AG09309 (cell line): ENCODE data around the gene ARHGAP6.
A peak's percentile ranks its signal among the peaks of the same experiment; 100 is the strongest.

Source experiments
- DNase-seq: peaks from one replicate; pipeline ENCODE4 v3.0.0-alpha.2; 2010; ENCODE audit warnings: low read depth
- H3K4me3 ChIP-seq: 2 replicates; pipeline ENCODE4 v1.5.1; 2011; ENCODE audit warnings: mild to moderate bottlenecking, low read depth, low read length, moderate library complexity; ENCODE audit not compliant: control insufficient read depth
- CTCF ChIP-seq: IDR thresholded peaks from 2 replicates; pipeline ENCODE4 v1.5.1; 2011; ENCODE audit warnings: mild to moderate bottlenecking, low read depth, low read length, inconsistent platforms; ENCODE audit not compliant: insufficient read depth, control insufficient read depth; ENCODE audit errors: missing control alignments

Gene ARHGAP6

GRCh38 chrX:11329021-11329420, 336.7 kb downstream of the ARHGAP6 start:
- no peak overlapping the region for H3K4me3 ChIP-seq
- peak; percentile 17 for DNase-seq
- TF ChIP-seq CTCF: no peak

- no peak overlapping the region for H3K4me3 ChIP-seq
These were observed 337.6 kb downstream of the ARHGAP6 start for GRCh38 chrX:11328134-11328533.

GRCh38 chrX:11321986-11322385, 343.7 kb downstream of the ARHGAP6 start:
- TF ChIP-seq CTCF: no peak
- no peak overlapping the region for H3K4me3 ChIP-seq
- DNase-seq: no peak

More at GRCh38 chrX:11328134-11328533, 337.6 kb downstream of the ARHGAP6 start:
- TF ChIP-seq CTCF: no peak
- no peak for DNase-seq

GRCh38 chrX:11319806-11320520, 345.8 kb downstream of the ARHGAP6 start:
- no peak overlapping the region for H3K4me3 ChIP-seq
- no peak for DNase-seq
- TF ChIP-seq CTCF: no peak

- DNase-seq: no peak
- no peak overlapping the region for H3K4me3 ChIP-seq
These were observed 354.0 kb downstream of the ARHGAP6 start for GRCh38 chrX:11311706-11312105.

GRCh38 chrX:11309220-11309619, 356.5 kb downstream of the ARHGAP6 start:
- TF ChIP-seq CTCF: no peak
- no peak for DNase-seq
- no peak overlapping the region for H3K4me3 ChIP-seq

More at GRCh38 chrX:11311706-11312105, 354.0 kb downstream of the ARHGAP6 start:
- TF ChIP-seq CTCF: no peak
